Natural killer cell (primary cell): ENCODE measurements around the gene SETD3. TPM values are rescaled to one million over a fixed set of nuclear protein-coding genes. Genes with fewer than 3 reads are reported as not detected.

Source experiments
- ATAC-seq, 3 donors: fragments of 150-1000 bp in 2 of 3; fragments of 200-7000 bp in 1 of 3; cut with Tn5 transposase; 1 replicate in 1 of 3; 2 replicates in 2 of 3; pipeline ENCODE4 v1.10.0; 2021; ENCODE audit warnings: mild to moderate bottlenecking in 2 of 3, moderate library complexity in 2 of 3
- DNase-seq, 2 donors: peaks; one replicate each; pipeline versions ENCODE4 v3.0.0 to v3.0.0-alpha.2; 2013 to 2021; ENCODE audit warnings: mixed read lengths in 1 of 2
- H3K27ac ChIP-seq: one replicate; pipeline ENCODE4 v1.5.1; 2013; ENCODE audit warnings: mild to moderate bottlenecking, low read length
- H3K27me3 ChIP-seq: one replicate; pipeline ENCODE4 v1.6.1; 2013; ENCODE audit warnings: low read length; ENCODE audit not compliant: control insufficient read depth, insufficient read depth
- H3K36me3 ChIP-seq: one replicate; pipeline ENCODE4 v1.6.1; 2013; ENCODE audit warnings: low read length; ENCODE audit not compliant: control insufficient read depth, insufficient read depth
- H3K4me1 ChIP-seq: one replicate; pipeline ENCODE4 v1.6.1; 2013; ENCODE audit warnings: low read length; ENCODE audit not compliant: control insufficient read depth, insufficient read depth
- H3K4me3 ChIP-seq: one replicate; pipeline ENCODE4 v1.5.1; 2013; ENCODE audit warnings: low read length
- H3K9me3 ChIP-seq: one replicate; pipeline ENCODE4 v1.6.1; 2013; ENCODE audit warnings: low read length; ENCODE audit not compliant: control insufficient read depth, insufficient read depth
- H3K27ac Mint-ChIP-seq, 2 donors: one replicate each; pipeline ENCODE4 v1.8.0; 2022; ENCODE audit warnings: mild to moderate bottlenecking in 2 of 2, mixed read lengths in 2 of 2, moderate library complexity in 1 of 2
- H3K27me3 Mint-ChIP-seq, 2 donors: one replicate each; pipeline ENCODE4 v1.8.0; 2022; ENCODE audit warnings: low read depth in 2 of 2, mixed read lengths in 2 of 2
- H3K36me3 Mint-ChIP-seq: one replicate; pipeline ENCODE4 v1.8.0; 2022; ENCODE audit warnings: mixed read lengths
- H3K4me1 Mint-ChIP-seq, 2 donors: one replicate each; pipeline ENCODE4 v1.8.0; 2022; ENCODE audit warnings: mixed read lengths in 2 of 2
- H3K4me3 Mint-ChIP-seq: one replicate; pipeline ENCODE4 v1.8.0; 2022; ENCODE audit warnings: mild to moderate bottlenecking, moderate library complexity, mixed read lengths
- H3K9me3 Mint-ChIP-seq, 2 donors: one replicate each; pipeline ENCODE4 v1.8.0; 2022; ENCODE audit warnings: mixed read lengths in 2 of 2
- CTCF ChIP-seq: fragments of 200-600 bp; IDR thresholded peaks from one replicate; pipeline ENCODE4 v1.8.0; 2022; ENCODE audit warnings: antibody characterized with exemption
- WGBS: methylation state at CpG from one replicate; pipeline ENCODE4 v1.1.7; 2013; ENCODE audit warnings: missing lambda C conversion rate; ENCODE audit not compliant: insufficient coverage; 5-methylcytosine and 5-hydroxymethylcytosine counted together
- intact Hi-C: fragments of 100-400 bp; cut with micrococcal nuclease; formaldehyde crosslinking; loops from one replicate; pipeline ENCODE4 v1.14.2; 2022
- total RNA-seq, 4 donors: library from RNA; stranded (reverse); fragments of 120-200 nt in 1 of 4; gene quantifications; one replicate each; pipeline versions ENCODE4 v1.2.3 to v1.2.4, GENCODE V29; 2013 to 2022

SETD3 gene
- total RNA-seq, 3 donors from 2014 or later (not counting 1 experiment from before 2014, with no cell fraction given): 111 to 160 (median 137) TPM

GRCh38 chr14:99382781-99383471 lies 97.7 kb downstream of the SETD3 start:
- no peak for TF ChIP-seq CTCF
- intact Hi-C loops: loop anchor here (10.0 kb wide), 1 partner anchor 318 kb away; no protein-coding TSS in a partner anchor

DNA sequence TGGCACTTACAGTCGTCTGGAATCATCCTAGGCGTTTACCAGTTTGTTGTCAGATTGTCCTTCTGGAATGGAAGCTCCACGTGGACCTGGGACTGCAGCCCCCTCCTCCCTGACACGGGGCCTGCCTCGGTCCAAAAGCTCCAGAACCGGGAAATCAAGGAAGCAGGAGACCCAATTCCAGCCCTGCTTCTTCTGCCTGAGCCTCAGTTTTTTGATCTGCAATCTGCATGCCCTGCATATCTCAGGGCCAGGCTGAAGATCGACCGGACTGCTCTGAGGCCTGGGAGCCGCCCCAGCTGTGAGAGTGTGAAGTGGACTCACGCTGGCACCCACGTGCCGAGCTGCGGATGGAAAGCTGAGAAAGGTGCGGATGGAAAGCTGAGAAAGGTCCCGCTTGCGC lies 98.6 kb downstream of the SETD3 start:
- Histone ChIP-seq H3K36me3 (no peaks in the 10 kb centered on the region), H3K27ac (no peak overlapping the region), H3K27me3 (no peaks in the 10 kb centered on the region), H3K4me3 (no peak overlapping the region), H3K4me1 (peaks cover 26% of the 10 kb centered on the region), H3K9me3 (no peaks in the 10 kb centered on the region)
- Mint-ChIP-seq H3K36me3 (no peaks in the 10 kb centered on the region), H3K4me1 (peaks cover 20 to 38% of the 10 kb centered on the region in 2 donors), H3K4me3 (no peak overlapping the region), H3K9me3 (no peaks in the 10 kb centered on the region), H3K27me3 (no peaks in the 10 kb centered on the region), H3K27ac (no peak overlapping the region)
- TF ChIP-seq CTCF: no peak
- WGBS: 73% methylated on average over 16 of the region's 16 CpGs
- intact Hi-C loops: loop anchor here (10.0 kb wide), 1 partner anchor 317 kb away; no protein-coding TSS in a partner anchor
- DNase-seq (no peak), ATAC-seq (no peak)

More at GRCh38 chr14:99382781-99383471, 97.7 kb downstream of the SETD3 start:
- Histone ChIP-seq H3K4me3 (no peak overlapping the region), H3K9me3 (no peaks in the 10 kb centered on the region), H3K4me1 (peaks cover 33% of the 10 kb centered on the region), H3K27me3 (no peaks in the 10 kb centered on the region), H3K27ac (no peak overlapping the region), H3K36me3 (no peaks in the 10 kb centered on the region)
- Mint-ChIP-seq H3K27me3 (no peaks in the 10 kb centered on the region), H3K4me1 (peaks cover 28 to 44% of the 10 kb centered on the region in 2 donors), H3K36me3 (no peaks in the 10 kb centered on the region), H3K27ac (no peak overlapping the region), H3K4me3 (no peak overlapping the region), H3K9me3 (no peaks in the 10 kb centered on the region)
- no peak for ATAC-seq
- 91% methylated on average over 18 of the region's 18 CpGs for WGBS
- DNase-seq: no peak

DNA sequence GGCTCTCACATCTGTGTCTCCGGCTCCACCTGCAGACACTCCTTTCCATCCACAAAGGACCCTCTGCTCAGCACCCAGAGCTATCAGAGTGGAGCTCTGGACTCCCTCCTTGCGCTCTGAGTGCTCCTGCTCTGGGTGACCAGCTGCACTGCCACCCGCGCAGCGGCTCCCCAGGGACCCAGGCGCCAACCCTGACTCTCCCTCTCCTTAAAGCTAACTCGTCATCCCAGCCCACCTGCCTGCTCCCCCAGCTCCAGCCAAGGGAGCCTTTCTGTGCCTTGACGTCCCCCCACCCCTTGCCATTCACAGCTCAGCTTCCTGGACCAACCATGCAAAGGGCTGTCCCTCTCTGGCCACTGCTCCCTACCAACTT lies 99.0 kb downstream of the SETD3 start:
- Histone ChIP-seq H3K9me3 (no peaks in the 10 kb centered on the region), H3K36me3 (no peaks in the 10 kb centered on the region), H3K27me3 (no peaks in the 10 kb centered on the region), H3K27ac (no peak overlapping the region), H3K4me1 (peaks cover 26% of the 10 kb centered on the region), H3K4me3 (no peak overlapping the region)
- 84% methylated on average over 8 of the region's 8 CpGs for WGBS
- TF ChIP-seq CTCF: no peak
- peaks cover 16 to 38% of the 10 kb centered on the region in 2 donors for H3K4me1 Mint-ChIP-seq
- no peak overlapping the region for H3K27ac Mint-ChIP-seq
- DNase-seq (no peak), ATAC-seq (no peak)
- intact Hi-C loops: loop anchor here (10.0 kb wide), 1 partner anchor 317 kb away; no protein-coding TSS in a partner anchor
- H3K9me3 Mint-ChIP-seq: no peaks in the 10 kb centered on the region
- no peaks in the 10 kb centered on the region for H3K36me3 Mint-ChIP-seq
- no peaks in the 10 kb centered on the region for H3K27me3 Mint-ChIP-seq
- no peak overlapping the region for H3K4me3 Mint-ChIP-seq
